Muscle of leg (tissue), 11 donors: Measurements from ENCODE around the gene HOXB3. TPM values are rescaled to one million over a fixed set of nuclear protein-coding genes. Genes with fewer than 3 reads are reported as not detected.

ENCODE experiments used
- DNase-seq: peaks from one replicate; pipeline ENCODE4 v3.0.0; 2013
- H3K27ac ChIP-seq: one replicate; pipeline ENCODE4 v1.5.1; 2013; ENCODE audit warnings: mild to moderate bottlenecking, low read length, control low read depth
- H3K27me3 ChIP-seq: one replicate; pipeline ENCODE4 v1.6.1; 2013; ENCODE audit warnings: low read length; ENCODE audit not compliant: control insufficient read depth, insufficient read depth
- H3K36me3 ChIP-seq: one replicate; pipeline ENCODE4 v1.6.1; 2013; ENCODE audit warnings: low read length; ENCODE audit not compliant: control insufficient read depth, insufficient read depth
- H3K4me1 ChIP-seq: one replicate; pipeline ENCODE4 v1.6.1; 2013; ENCODE audit warnings: low read length; ENCODE audit not compliant: control insufficient read depth, insufficient read depth
- H3K4me3 ChIP-seq: one replicate; pipeline ENCODE4 v1.5.1; 2013; ENCODE audit warnings: low read length, control low read depth
- H3K9me3 ChIP-seq: replicated peaks from 2 replicates; pipeline ENCODE4 v1.6.1; 2013; ENCODE audit warnings: low read depth, low read length; ENCODE audit not compliant: control insufficient read depth
- WGBS: methylation state at CpG from one replicate; pipeline ENCODE4 v1.1.5; 2013; ENCODE audit warnings: missing lambda C conversion rate; ENCODE audit not compliant: insufficient coverage; 5-methylcytosine and 5-hydroxymethylcytosine counted together
- polyA plus RNA-seq, 8 donors: library from polyadenylated mRNA; unstranded; fragments of 120-200 nt; gene quantifications; one replicate each; pipeline versions ENCODE4 v1.2.1 to v1.2.3, GENCODE V29; 2013; ENCODE audit warnings: inconsistent platforms in 1 of 8, low replicate concordance in 1 of 8; ENCODE audit not compliant: insufficient read length in 8 of 8, insufficient read depth in 1 of 8
- total RNA-seq: library from RNA; stranded (reverse); fragments of 120-200 nt; gene quantifications from one replicate; pipeline ENCODE4 v1.2.4, GENCODE V29; 2013

The HOXB3 gene
- total and polyA plus RNA-seq, 9 donors, result 3.1 to 14.6 (median 9.4) TPM

DNA sequence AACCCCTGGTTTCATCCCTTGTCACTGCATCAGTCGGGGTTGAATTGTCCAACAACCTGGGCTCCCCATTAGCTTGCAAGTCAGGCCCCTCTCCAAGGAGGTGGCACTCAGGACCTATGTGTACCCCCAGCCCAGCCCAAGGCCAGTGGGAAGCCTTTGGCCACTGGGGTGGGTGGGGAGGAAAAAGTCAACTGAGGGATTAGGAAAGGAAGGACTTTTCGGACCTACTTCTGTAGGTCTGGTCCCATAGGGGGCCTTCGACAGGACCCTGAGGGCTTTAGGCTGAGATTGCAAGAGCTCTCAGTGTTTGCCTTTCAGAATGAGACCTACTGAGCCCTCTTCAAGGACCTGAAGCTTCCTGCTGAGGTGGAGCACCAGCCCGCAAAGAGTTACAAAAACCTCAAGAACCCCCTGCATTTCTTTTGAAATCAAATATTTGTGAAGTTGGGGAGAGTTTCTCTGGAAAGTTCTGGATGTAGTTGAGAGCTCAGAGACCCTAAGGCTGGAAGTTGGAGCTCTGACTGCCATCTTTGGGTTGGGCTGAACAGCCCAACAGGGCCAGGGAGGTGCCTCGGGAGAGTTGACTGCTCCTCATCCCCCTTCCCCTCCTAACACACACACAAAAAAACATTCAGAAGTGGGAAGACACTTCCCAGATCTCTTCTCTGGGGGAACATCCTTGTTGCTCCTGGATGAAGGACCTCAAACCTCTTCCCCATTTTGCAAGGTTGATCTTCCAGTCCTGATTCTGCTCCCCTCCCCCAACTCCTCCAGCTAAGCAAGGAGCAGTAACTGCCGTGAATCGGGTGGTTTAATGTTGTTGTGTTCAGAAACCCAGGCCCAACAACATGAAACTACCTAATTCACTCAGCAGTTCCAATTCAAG is 41.9 kb upstream of the HOXB3 start:
- H3K27ac ChIP-seq, result no peak overlapping the region
- peaks cover 5% of the 10 kb centered on the region for H3K4me1 ChIP-seq
- WGBS, result 79% methylated on average over 1 of the region's 7 CpGs
- no peak overlapping the region for H3K4me3 ChIP-seq
- no peak for DNase-seq
- H3K36me3 ChIP-seq, result no peaks in the 10 kb centered on the region
- H3K27me3 ChIP-seq, result peaks cover 97% of the 10 kb centered on the region
- no peaks in the 10 kb centered on the region for H3K9me3 ChIP-seq

- no peak for DNase-seq
- Histone ChIP-seq H3K4me1 (peaks cover 13% of the 10 kb centered on the region), H3K9me3 (no peaks in the 10 kb centered on the region), H3K27me3 (peaks cover 97% of the 10 kb centered on the region), H3K36me3 (no peaks in the 10 kb centered on the region), H3K27ac (no peak overlapping the region), H3K4me3 (no peak overlapping the region)
- WGBS, result 0% methylated on average over 1 of the region's 15 CpGs
Observed at GRCh38 chr17:48630925-48631692, 41.1 kb upstream of the HOXB3 start.

DNA sequence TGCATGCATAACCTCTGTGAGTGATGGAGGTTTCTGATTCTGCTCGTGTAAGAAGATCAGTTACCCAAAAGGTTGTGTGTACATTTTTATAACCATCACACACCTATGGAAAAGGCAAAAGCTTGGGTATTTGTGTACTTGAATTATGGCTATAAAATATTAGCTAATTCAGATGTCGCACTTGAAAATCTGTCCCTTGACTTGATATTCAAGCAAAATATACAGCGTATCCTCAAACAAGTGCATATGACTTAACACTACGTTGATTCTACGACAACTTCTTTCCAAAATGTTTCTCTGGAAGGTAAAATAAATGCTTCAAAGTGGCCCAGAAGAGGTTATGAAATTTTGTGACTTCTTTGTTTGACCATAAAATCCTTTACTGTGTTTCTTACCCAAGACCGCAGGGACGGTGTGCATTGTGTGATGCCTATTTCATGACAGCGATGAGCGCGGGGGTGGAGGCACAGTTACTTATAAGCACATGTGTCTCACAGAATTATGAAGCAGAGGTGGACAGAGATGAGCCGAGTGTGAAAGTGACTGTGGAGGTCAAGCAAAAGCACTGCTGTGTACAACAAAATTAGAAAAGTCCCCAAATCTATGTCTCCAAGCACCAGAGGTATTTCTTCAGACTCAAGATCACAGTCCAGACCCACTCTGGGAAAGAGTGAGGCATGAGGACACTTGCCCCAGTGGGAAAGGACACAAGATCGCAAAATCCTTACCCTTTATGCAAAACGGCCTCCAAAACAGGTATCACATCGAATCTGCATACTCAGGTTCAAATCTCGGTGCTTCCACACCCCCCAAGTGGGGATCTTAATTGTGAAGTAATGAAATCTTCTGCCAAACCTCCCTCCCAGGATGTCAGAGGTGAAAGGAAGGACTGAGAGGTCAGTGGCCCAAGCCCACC is 40.2 kb upstream of the HOXB3 start:
- H3K27ac ChIP-seq, result no peak overlapping the region
- no peak overlapping the region for H3K4me3 ChIP-seq
- peaks cover 20% of the 10 kb centered on the region for H3K4me1 ChIP-seq
- no peak for DNase-seq
- no peaks in the 10 kb centered on the region for H3K36me3 ChIP-seq
- H3K27me3 ChIP-seq, result peaks cover 97% of the 10 kb centered on the region
- WGBS, result 21% methylated on average over 4 of the region's 15 CpGs
- no peaks in the 10 kb centered on the region for H3K9me3 ChIP-seq

GRCh38 chr17:48629411-48629759 is 39.3 kb upstream of the HOXB3 start:
- no peak for DNase-seq
- WGBS, result 24% methylated on average over 4 of the region's 5 CpGs
- no peak overlapping the region for H3K27ac ChIP-seq
- H3K36me3 ChIP-seq, result no peaks in the 10 kb centered on the region
- no peak overlapping the region for H3K4me3 ChIP-seq
- H3K27me3 ChIP-seq, result peaks cover 97% of the 10 kb centered on the region
- H3K9me3 ChIP-seq, result no peaks in the 10 kb centered on the region
- H3K4me1 ChIP-seq, result peaks cover 26% of the 10 kb centered on the region

DNA sequence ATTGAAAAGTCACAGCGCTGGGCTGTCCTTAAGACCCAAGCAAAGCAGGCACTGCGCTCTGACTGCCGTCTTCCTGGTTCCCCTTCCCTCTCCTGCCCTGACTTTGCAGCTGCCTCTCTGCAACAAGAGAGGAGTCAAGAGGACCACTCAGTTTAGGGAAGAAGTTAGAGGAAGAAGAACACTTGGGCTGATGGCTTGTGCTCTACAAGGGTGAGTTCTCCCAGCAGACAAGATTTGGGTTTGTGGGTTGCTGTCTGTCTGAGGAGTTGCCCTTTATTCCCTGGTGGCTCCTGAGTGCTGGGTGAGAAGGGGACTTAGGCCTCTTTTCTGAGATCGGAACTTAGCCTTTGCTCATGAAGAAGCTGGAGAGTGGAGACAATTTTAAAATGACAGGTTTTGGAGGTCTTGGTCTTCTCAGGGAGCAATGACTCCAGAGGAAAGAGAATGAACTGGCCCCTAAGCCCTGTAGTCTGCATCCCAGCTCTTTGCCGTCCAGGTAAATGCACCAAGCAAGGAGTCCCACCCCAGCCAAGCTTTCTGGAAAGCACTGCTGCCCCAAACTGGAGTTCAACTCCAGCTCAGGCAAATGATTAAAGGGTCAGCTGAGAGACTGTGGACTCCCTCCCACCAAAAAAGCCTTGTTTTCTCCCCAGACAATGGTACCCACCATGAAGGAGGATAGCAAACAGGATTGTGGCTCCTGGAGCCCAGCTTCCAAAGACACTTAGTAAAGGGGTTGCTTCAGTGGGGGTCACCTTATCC is 38.8 kb upstream of the HOXB3 start:
- peaks cover 97% of the 10 kb centered on the region for H3K27me3 ChIP-seq
- no peaks in the 10 kb centered on the region for H3K9me3 ChIP-seq
- whole genome bisulfite sequencing, result 0% methylated on average over 3 of the region's 5 CpGs
- H3K4me1 ChIP-seq, result peaks cover 24% of the 10 kb centered on the region
- no peaks in the 10 kb centered on the region for H3K36me3 ChIP-seq
- no peak overlapping the region for H3K4me3 ChIP-seq
- DNase-seq, result no peak
- no peak overlapping the region for H3K27ac ChIP-seq

GRCh38 chr17:48627623-48628521 is 37.8 kb upstream of the HOXB3 start:
- Histone ChIP-seq H3K36me3 (no peaks in the 10 kb centered on the region), H3K27me3 (peaks cover 97% of the 10 kb centered on the region), H3K4me1 (peaks cover 21% of the 10 kb centered on the region), H3K9me3 (no peaks in the 10 kb centered on the region), H3K4me3 (no peak overlapping the region), H3K27ac (no peak overlapping the region)
- 16% methylated on average over 23 of the region's 27 CpGs for WGBS
- no peak for DNase-seq

DNA sequence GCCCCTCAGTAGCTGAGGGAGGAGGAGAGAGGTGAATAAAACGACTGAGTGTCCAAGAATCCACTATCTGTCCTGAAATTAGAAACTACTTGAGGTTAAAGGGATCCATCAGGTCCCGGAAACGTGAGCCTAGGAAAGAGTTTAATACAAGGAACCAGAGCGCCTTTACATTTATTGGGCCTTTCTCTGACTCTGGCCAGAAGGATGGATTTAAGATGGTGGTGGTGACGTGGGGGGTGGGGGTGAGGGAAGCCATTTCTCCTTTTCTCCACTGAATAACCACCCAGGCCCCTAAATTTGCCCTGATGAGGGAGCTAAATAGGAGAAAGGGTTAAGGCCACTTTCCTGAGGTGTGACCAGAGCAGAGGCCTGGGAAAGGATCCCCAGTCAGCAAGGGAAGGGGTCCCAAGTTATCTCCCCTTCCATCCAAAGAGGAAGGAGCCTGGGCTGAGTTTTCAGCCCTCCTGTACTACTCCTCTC is 37.1 kb upstream of the HOXB3 start:
- no peak for DNase-seq
- no peaks in the 10 kb centered on the region for H3K36me3 ChIP-seq
- no CpG with 5 or more reads among the region's 5 CpGs for WGBS

GRCh38 chr17:48626245-48627117 is 36.4 kb upstream of the HOXB3 start, which contains the start of gene HOXB9:
Gene HOXB9, minus strand, starts transcription at chr17:48626358. Its CDS starts 89 bp downstream, at chr17:48626269.
- H3K4me3 ChIP-seq, result peak within 1 kb of the TSS; percentile 23
- no peaks in the 10 kb centered on the region for H3K36me3 ChIP-seq
- WGBS, result under 1% methylated on average over 17 of the region's 50 CpGs
- peaks cover 21% of the 10 kb centered on the region for H3K4me1 ChIP-seq
- DNase-seq, result no peak
- peak within 1 kb of the TSS; percentile 61 for H3K27ac ChIP-seq
- no peaks in the 10 kb centered on the region for H3K9me3 ChIP-seq
- H3K27me3 ChIP-seq, result peaks cover 97% of the 10 kb centered on the region

More for the DNA sequence above, 37.1 kb upstream of the HOXB3 start:
- Histone ChIP-seq H3K27me3 (peaks cover 97% of the 10 kb centered on the region), H3K4me1 (peaks cover 21% of the 10 kb centered on the region), H3K4me3 (no peak overlapping the region), H3K9me3 (no peaks in the 10 kb centered on the region), H3K27ac (no peak overlapping the region)
